ENCODE results near the gene DHRS3. TPM values are rescaled to one million over a fixed set of nuclear protein-coding genes. Genes with fewer than 3 reads are reported as not detected.
"Not testable (repeated sequence)": the region's sequence is repeated elsewhere in the genome, so short reads cannot be mapped to it uniquely, and the experiment has no call there.

DHRS3 gene
- total RNA-seq, 1 donor from 2014 or later, result 63.7 TPM

- FAIRE-seq (peak; percentile 50), DNase-seq (ENCODE audit: low read depth) (peak; percentile 72)
- H3K27me3 ChIP-seq (ENCODE audit: control insufficient read depth, insufficient read depth, low read length), result no peaks in the 10 kb centered on the region
- TF ChIP-seq CTCF (IDR thresholded peaks at IDR 0.05; ENCODE audit: insufficient read depth, low read length, severe bottlenecking), result peak; percentile 92
- H3K36me3 ChIP-seq (ENCODE audit: control insufficient read depth, insufficient read depth, low read length), result no peaks in the 10 kb centered on the region
- no peak overlapping the region for H3K4me3 ChIP-seq (ENCODE audit: low read depth, low read length)
Observed at GRCh38 chr1:12658531-12659453, 40.8 kb upstream of the DHRS3 start.

- not testable (repeated sequence) for H3K36me3 ChIP-seq (ENCODE audit: control insufficient read depth, insufficient read depth, low read length); DNase-seq (ENCODE audit: low read depth); H3K27me3 ChIP-seq (ENCODE audit: control insufficient read depth, insufficient read depth, low read length); FAIRE-seq; H3K4me3 ChIP-seq (ENCODE audit: low read depth, low read length)
Observed at GRCh38 chr1:12657885-12658512, 40.0 kb upstream of the DHRS3 start.

DNA sequence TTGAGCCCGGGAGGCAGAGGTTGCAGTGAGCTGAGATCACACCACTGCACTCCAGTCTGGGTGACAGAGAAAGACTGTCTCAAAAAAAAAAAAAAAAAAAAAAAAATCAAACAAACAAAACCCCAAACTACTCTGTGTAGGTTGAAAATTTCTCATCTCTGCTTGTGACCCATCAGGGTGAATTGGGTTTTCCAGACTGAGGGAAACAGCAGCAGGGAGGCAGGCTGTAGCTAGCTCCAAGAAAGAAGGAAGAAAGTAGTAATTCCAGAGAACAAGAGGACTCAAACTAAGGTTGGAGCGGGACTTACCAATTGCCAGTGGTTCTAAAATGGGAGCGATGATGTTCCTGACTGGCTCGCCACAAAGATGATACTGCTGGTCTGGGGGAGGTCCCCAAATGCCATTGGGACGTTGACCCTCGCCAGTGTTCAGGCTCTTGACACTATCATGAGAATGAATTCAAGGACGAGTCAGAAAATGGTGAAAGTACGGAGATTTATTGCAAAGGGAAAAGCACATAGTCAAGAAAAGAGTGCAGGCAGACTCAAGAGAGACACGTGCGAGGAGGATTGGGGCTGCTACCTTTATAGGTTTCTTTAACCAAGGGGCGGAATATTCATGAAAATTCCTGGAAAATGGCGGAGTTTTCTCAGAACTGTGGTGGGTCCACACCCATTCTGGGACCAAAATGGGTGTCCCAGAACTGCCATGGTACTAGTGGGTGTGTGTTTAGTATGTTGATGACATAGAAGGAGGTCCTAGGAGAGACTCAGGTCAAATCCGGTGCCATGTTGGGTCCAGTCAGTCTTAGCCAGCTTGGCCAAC is 39.3 kb upstream of the DHRS3 start:
- no peak for FAIRE-seq

DNA sequence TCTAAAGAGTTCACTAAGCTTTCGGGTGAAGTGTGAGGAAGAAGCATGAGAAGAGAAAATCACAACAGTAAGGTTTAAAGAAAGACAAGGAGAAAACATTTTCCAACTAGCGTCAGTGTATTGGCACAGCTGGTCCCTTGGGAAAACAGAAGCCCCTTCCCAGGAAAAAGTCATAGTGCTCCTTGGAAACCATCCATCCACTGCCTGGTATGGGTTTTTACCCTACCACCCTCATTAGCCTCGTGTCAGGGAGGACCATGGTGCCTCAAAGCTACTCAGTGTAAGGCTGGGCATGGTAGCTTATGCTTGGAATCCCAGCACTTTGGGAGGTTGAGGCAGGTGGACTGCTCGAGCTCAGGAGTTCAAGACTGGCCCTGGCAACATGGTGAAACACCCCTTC is 38.6 kb upstream of the DHRS3 start:
- DNase-seq (ENCODE audit: low read depth) (no peak), FAIRE-seq (peak; percentile 52)
- no peak for TF ChIP-seq CTCF (IDR thresholded peaks at IDR 0.05; ENCODE audit: insufficient read depth, low read length, severe bottlenecking)
- no peaks in the 10 kb centered on the region for H3K36me3 ChIP-seq (ENCODE audit: control insufficient read depth, insufficient read depth, low read length)
- H3K4me3 ChIP-seq (ENCODE audit: low read depth, low read length), result no peak overlapping the region
- H3K27me3 ChIP-seq (ENCODE audit: control insufficient read depth, insufficient read depth, low read length), result no peaks in the 10 kb centered on the region

More for the DNA sequence above, 39.3 kb upstream of the DHRS3 start:
- Histone ChIP-seq H3K27me3 (ENCODE audit: control insufficient read depth, insufficient read depth, low read length) (no peaks in the 10 kb centered on the region), H3K4me3 (ENCODE audit: low read depth, low read length) (no peak overlapping the region), H3K36me3 (ENCODE audit: control insufficient read depth, insufficient read depth, low read length) (no peaks in the 10 kb centered on the region)
- no peak for TF ChIP-seq CTCF (IDR thresholded peaks at IDR 0.05; ENCODE audit: insufficient read depth, low read length, severe bottlenecking)
- DNase-seq (ENCODE audit: low read depth), result no peak

DNA sequence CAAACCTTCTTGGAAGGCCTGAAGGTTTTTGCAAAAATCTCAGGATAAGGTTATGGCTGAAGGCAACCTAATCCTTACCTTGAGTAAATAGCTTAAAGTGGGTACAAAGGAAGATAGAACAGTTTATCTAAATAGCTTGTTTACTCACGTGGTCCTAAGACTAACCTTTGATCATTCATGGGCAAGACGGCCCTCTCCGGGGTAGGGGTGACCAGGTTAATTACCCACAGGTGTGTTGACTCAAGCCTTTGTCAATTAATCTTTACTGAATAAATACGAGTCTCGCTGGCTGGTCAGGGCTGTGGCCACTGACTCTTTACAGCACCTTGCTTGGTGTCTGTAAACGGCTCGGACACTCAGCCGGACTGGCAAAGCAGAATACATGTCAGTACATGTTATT is 36.6 kb upstream of the DHRS3 start:
- no peak for DNase-seq (ENCODE audit: low read depth)
- TF ChIP-seq CTCF (IDR thresholded peaks at IDR 0.05; ENCODE audit: insufficient read depth, low read length, severe bottlenecking), result no peak
- H3K4me3 ChIP-seq (ENCODE audit: low read depth, low read length), result no peak overlapping the region
- no peaks in the 10 kb centered on the region for H3K27me3 ChIP-seq (ENCODE audit: control insufficient read depth, insufficient read depth, low read length)
- no peak for FAIRE-seq
- no peaks in the 10 kb centered on the region for H3K36me3 ChIP-seq (ENCODE audit: control insufficient read depth, insufficient read depth, low read length)

Measured in bronchial epithelial cell (primary cell).